CD14-positive monocyte (primary cell): ENCODE measurements around the gene SHB. TPM values are rescaled to one million over a fixed set of nuclear protein-coding genes. Genes with fewer than 3 reads are reported as not detected.

Experiments
- DNase-seq, 3 donors: peaks; one replicate each; pipeline ENCODE4 v3.0.0-alpha.2; 2011 to 2022
- H2AFZ ChIP-seq: 2 replicates; pipeline ENCODE4 v1.6.0; 2012; ENCODE audit warnings: mild to moderate bottlenecking, low read depth, low read length, inconsistent platforms; ENCODE audit not compliant: insufficient read depth, poor library complexity, severe bottlenecking
- H3K27ac ChIP-seq, 2 donors: 1 replicate in 1 of 2; 2 replicates in 1 of 2; pipeline ENCODE4 v1.5.1; 2012 to 2013; ENCODE audit warnings: low read length in 2 of 2, control low read depth in 1 of 2, inconsistent platforms in 1 of 2, low read depth in 1 of 2, mild to moderate bottlenecking in 1 of 2
- H3K27me3 ChIP-seq, 2 donors: one replicate each; pipeline versions ENCODE4 v1.6.0 to v1.6.1; 2011 to 2013; ENCODE audit warnings: low read length in 2 of 2; ENCODE audit not compliant: control insufficient read depth in 2 of 2, insufficient read depth in 2 of 2
- H3K36me3 ChIP-seq, 2 donors: replicated peaks in 1 of 2; 1 replicate in 1 of 2; 2 replicates in 1 of 2; pipeline versions ENCODE4 v1.5.1 to v1.6.1; 2012 to 2013; ENCODE audit warnings: low read length in 2 of 2, control low read depth in 1 of 2, inconsistent platforms in 1 of 2, mild to moderate bottlenecking in 1 of 2; ENCODE audit not compliant: insufficient read depth in 2 of 2, control insufficient read depth in 1 of 2
- H3K4me1 ChIP-seq, 2 donors: 1 replicate in 1 of 2; 2 replicates in 1 of 2; pipeline versions ENCODE4 v1.5.1 to v1.6.1; 2012 to 2013; ENCODE audit warnings: low read length in 2 of 2, control low read depth in 1 of 2, inconsistent platforms in 1 of 2, mild to moderate bottlenecking in 1 of 2, moderate library complexity in 1 of 2; ENCODE audit not compliant: insufficient read depth in 2 of 2, control insufficient read depth in 1 of 2
- H3K4me2 ChIP-seq: replicated peaks from 2 replicates; pipeline ENCODE3; 2012; ENCODE audit warnings: low read length, moderate library complexity, mild to moderate bottlenecking; ENCODE audit not compliant: poor library complexity, severe bottlenecking; ENCODE audit errors: extremely low read depth
- H3K4me3 ChIP-seq, 3 experiments: fragments of 200-600 bp in 1 of 3; sonication (generic) in 1 of 3; replicated peaks in 1 of 3; 1 replicate in 2 of 3; 2 replicates in 1 of 3; pipeline ENCODE4 v1.5.1; 2011 to 2013; ENCODE audit warnings: low read length in 3 of 3, mild to moderate bottlenecking in 3 of 3, control low read depth in 2 of 3, low read depth in 2 of 3, inconsistent platforms in 1 of 3, moderate library complexity in 1 of 3
- H3K79me2 ChIP-seq: 2 replicates; pipeline ENCODE4 v1.6.0; 2012; ENCODE audit warnings: mild to moderate bottlenecking, control low read depth, inconsistent platforms, low read length, moderate library complexity; ENCODE audit not compliant: insufficient read depth
- H3K9ac ChIP-seq: 2 replicates; pipeline ENCODE4 v1.6.0; 2017; ENCODE audit warnings: low read length, mild to moderate bottlenecking; ENCODE audit not compliant: insufficient read depth, poor library complexity, severe bottlenecking
- H3K9me3 ChIP-seq, 2 donors: replicated peaks in 1 of 2; 1 replicate in 1 of 2; 2 replicates in 1 of 2; pipeline versions ENCODE4 v1.5.1 to v1.6.1; 2012 to 2013; ENCODE audit warnings: low read length in 2 of 2, control low read depth in 1 of 2; ENCODE audit not compliant: control insufficient read depth in 1 of 2, insufficient read depth in 1 of 2
- H4K20me1 ChIP-seq: 2 replicates; pipeline ENCODE4 v1.6.0; 2012; ENCODE audit warnings: mild to moderate bottlenecking, low read length, control low read depth, moderate library complexity; ENCODE audit not compliant: insufficient read depth
- H3K27ac Mint-ChIP-seq, 7 donors: one replicate each; pipeline ENCODE4 v1.8.0; 2020; ENCODE audit warnings: mild to moderate bottlenecking in 7 of 7, mixed read lengths in 7 of 7, moderate library complexity in 6 of 7, inconsistent platforms in 2 of 7
- H3K27me3 Mint-ChIP-seq, 3 donors: one replicate each; pipeline ENCODE4 v1.8.0; 2021 to 2022; ENCODE audit warnings: low read depth in 3 of 3, mild to moderate bottlenecking in 3 of 3, mixed read lengths in 3 of 3, moderate library complexity in 3 of 3, inconsistent platforms in 1 of 3
- H3K36me3 Mint-ChIP-seq, 2 donors: one replicate each; pipeline ENCODE4 v1.8.0; 2020; ENCODE audit warnings: mixed read lengths in 2 of 2, inconsistent platforms in 1 of 2, mild to moderate bottlenecking in 1 of 2
- H3K4me1 Mint-ChIP-seq: one replicate; pipeline ENCODE4 v1.8.0; 2020; ENCODE audit warnings: mild to moderate bottlenecking, mixed read lengths
- H3K4me3 Mint-ChIP-seq, 2 donors: one replicate each; pipeline ENCODE4 v1.8.0; 2020; ENCODE audit warnings: mild to moderate bottlenecking in 2 of 2, mixed read lengths in 2 of 2, moderate library complexity in 1 of 2
- H3K9me3 Mint-ChIP-seq, 7 donors: one replicate each; pipeline ENCODE4 v1.8.0; 2020 to 2022; ENCODE audit warnings: mixed read lengths in 7 of 7, mild to moderate bottlenecking in 6 of 7, moderate library complexity in 6 of 7, inconsistent platforms in 2 of 7
- CTCF ChIP-seq: fragments of 200-600 bp; IDR thresholded peaks from one replicate; pipeline ENCODE4 v1.8.0; 2022; ENCODE audit warnings: antibody characterized with exemption, mild to moderate bottlenecking
- WGBS: methylation state at CpG from one replicate; pipeline ENCODE4 v1.1.5; 2013; ENCODE audit warnings: missing lambda C conversion rate; ENCODE audit not compliant: insufficient coverage; 5-methylcytosine and 5-hydroxymethylcytosine counted together
- intact Hi-C, 2 donors: fragments of 100-400 bp; cut with micrococcal nuclease; formaldehyde crosslinking; loops; one replicate each; pipeline versions ENCODE4 v1.15.0 to v1.15.1; 2023
- polyA plus RNA-seq, 3 donors: library from polyadenylated mRNA; depleted of rRNA in 1 of 3; unstranded in 2 of 3; stranded (reverse) in 1 of 3; fragments of 300-500 nt in 2 of 3; fragments of >200 nt in 1 of 3; fragmentation: Illumina TruSeq in 2 of 3; gene quantifications; 1 replicate in 2 of 3; 2 replicates in 1 of 3; pipeline ENCODE4 v1.2.3, GENCODE V29; 2012 to 2021

SHB gene
- polyA plus RNA-seq, 3 donors, result 0.27 to 1.3 (median 0.31) TPM

- no peak for DNase-seq
- H2AFZ ChIP-seq, result no peak overlapping the region
- 98% methylated on average over 8 of the region's 8 CpGs for WGBS
- H3K4me2 ChIP-seq, result no peak overlapping the region
- H3K4me3 Mint-ChIP-seq, result no peak overlapping the region
- H3K27me3 ChIP-seq, result no peaks in the 10 kb centered on the region
- no peaks in the 10 kb centered on the region for H3K36me3 ChIP-seq
- H3K27ac Mint-ChIP-seq, result peak overlapping the region in 1 of 7 donors; percentile 45
- H3K36me3 Mint-ChIP-seq, result peaks cover 0 to 7% of the 10 kb centered on the region in 2 donors
- no peak overlapping the region for H3K4me3 ChIP-seq
- intact Hi-C loops, result no loop called here
- H3K4me1 Mint-ChIP-seq, result peaks cover 49% of the 10 kb centered on the region
- H3K9me3 Mint-ChIP-seq, result no peaks in the 10 kb centered on the region
- no peak overlapping the region for H3K9ac ChIP-seq
- H3K27ac ChIP-seq, result no peak overlapping the region
- H3K79me2 ChIP-seq, result no peaks in the 10 kb centered on the region
- peaks cover 40 to 45% of the 10 kb centered on the region in 2 donors for H3K4me1 ChIP-seq
- H3K27me3 Mint-ChIP-seq, result peaks cover 3 to 7% (median 3%) of the 10 kb centered on the region in 3 donors
- no peaks in the 10 kb centered on the region for H3K9me3 ChIP-seq
- no peaks in the 10 kb centered on the region for H4K20me1 ChIP-seq
- no peak for TF ChIP-seq CTCF
Measured at GRCh38 chr9:38042626-38043357, 26.2 kb downstream of the SHB start.

GRCh38 chr9:38041564-38042243, 27.3 kb downstream of the SHB start:
- Histone ChIP-seq H3K4me2 (no peak overlapping the region), H3K4me1 (peaks cover 29 to 34% of the 10 kb centered on the region in 2 donors)
- intact Hi-C loops, result no loop called here

More at GRCh38 chr9:38041564-38042243, 27.3 kb downstream of the SHB start:
- no peak overlapping the region for H3K4me3 Mint-ChIP-seq
- Histone ChIP-seq H2AFZ (no peak overlapping the region), H3K9ac (no peak overlapping the region), H4K20me1 (no peaks in the 10 kb centered on the region), H3K79me2 (no peaks in the 10 kb centered on the region), H3K9me3 (no peaks in the 10 kb centered on the region), H3K27ac (no peak overlapping the region), H3K36me3 (no peaks in the 10 kb centered on the region), H3K27me3 (no peaks in the 10 kb centered on the region), H3K4me3 (no peak overlapping the region)
- H3K9me3 Mint-ChIP-seq, result no peaks in the 10 kb centered on the region
- 84% methylated on average over 15 of the region's 21 CpGs for WGBS
- TF ChIP-seq CTCF, result no peak
- peaks cover 0 to 7% of the 10 kb centered on the region in 2 donors for H3K36me3 Mint-ChIP-seq
- peak overlapping the region in 1 of 7 donors; percentile 71 for H3K27ac Mint-ChIP-seq
- peaks cover 3 to 7% (median 5%) of the 10 kb centered on the region in 3 donors for H3K27me3 Mint-ChIP-seq
- peaks cover 38% of the 10 kb centered on the region for H3K4me1 Mint-ChIP-seq
- no peak for DNase-seq
